Measurements from ENCODE around the gene CC2D2B.

DNA sequence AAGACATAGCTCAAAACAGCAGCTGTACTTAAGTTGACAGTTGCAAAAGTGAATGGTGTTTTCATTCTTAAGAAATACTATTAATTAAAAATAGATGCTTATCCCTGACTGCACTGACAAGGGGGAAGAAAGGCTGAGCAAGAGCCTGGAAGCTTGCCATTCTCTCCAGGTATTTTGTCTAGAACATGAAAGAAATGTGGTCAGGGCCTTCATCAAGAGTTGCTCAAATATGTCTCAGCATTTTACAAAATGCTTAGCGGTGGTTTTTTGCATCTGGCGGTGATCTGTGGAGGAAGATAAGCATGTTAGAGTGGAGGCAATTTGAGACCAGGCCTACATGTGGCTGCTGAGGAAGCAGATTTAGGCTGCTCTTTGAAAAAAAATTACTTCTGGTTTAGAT, 46.4 kb upstream of the CC2D2B start:
- TF ChIP-seq, protein P1, sequence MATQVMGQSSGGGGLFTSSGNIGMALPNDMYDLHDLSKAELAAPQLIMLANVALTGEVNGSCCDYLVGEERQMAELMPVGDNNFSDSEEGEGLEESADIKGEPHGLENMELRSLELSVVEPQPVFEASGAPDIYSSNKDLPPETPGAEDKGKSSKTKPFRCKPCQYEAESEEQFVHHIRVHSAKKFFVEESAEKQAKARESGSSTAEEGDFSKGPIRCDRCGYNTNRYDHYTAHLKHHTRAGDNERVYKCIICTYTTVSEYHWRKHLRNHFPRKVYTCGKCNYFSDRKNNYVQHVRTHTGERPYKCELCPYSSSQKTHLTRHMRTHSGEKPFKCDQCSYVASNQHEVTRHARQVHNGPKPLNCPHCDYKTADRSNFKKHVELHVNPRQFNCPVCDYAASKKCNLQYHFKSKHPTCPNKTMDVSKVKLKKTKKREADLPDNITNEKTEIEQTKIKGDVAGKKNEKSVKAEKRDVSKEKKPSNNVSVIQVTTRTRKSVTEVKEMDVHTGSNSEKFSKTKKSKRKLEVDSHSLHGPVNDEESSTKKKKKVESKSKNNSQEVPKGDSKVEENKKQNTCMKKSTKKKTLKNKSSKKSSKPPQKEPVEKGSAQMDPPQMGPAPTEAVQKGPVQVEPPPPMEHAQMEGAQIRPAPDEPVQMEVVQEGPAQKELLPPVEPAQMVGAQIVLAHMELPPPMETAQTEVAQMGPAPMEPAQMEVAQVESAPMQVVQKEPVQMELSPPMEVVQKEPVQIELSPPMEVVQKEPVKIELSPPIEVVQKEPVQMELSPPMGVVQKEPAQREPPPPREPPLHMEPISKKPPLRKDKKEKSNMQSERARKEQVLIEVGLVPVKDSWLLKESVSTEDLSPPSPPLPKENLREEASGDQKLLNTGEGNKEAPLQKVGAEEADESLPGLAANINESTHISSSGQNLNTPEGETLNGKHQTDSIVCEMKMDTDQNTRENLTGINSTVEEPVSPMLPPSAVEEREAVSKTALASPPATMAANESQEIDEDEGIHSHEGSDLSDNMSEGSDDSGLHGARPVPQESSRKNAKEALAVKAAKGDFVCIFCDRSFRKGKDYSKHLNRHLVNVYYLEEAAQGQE (IDR thresholded peaks at IDR 0.05; ENCODE audit: insufficient read depth in 1 of 2, low read depth in 2 of 2, low read length in 1 of 2), result no peak
- TF ChIP-seq, protein P2, sequence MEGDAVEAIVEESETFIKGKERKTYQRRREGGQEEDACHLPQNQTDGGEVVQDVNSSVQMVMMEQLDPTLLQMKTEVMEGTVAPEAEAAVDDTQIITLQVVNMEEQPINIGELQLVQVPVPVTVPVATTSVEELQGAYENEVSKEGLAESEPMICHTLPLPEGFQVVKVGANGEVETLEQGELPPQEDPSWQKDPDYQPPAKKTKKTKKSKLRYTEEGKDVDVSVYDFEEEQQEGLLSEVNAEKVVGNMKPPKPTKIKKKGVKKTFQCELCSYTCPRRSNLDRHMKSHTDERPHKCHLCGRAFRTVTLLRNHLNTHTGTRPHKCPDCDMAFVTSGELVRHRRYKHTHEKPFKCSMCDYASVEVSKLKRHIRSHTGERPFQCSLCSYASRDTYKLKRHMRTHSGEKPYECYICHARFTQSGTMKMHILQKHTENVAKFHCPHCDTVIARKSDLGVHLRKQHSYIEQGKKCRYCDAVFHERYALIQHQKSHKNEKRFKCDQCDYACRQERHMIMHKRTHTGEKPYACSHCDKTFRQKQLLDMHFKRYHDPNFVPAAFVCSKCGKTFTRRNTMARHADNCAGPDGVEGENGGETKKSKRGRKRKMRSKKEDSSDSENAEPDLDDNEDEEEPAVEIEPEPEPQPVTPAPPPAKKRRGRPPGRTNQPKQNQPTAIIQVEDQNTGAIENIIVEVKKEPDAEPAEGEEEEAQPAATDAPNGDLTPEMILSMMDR (IDR thresholded peaks at IDR 0.05), result no peak

Data from Panc1 (cell line).